K562 (cell line): Measurements from ENCODE around the gene GLRA1. TPM values are rescaled to one million over a fixed set of nuclear protein-coding genes. Genes with fewer than 3 reads are reported as not detected.

Experiments
- ATAC-seq: fragments of 200-7000 bp; cut with Tn5 transposase; 3 replicates; pipeline ENCODE4 v1.9.1; 2020; ENCODE audit warnings: moderate library complexity
- BruUV-seq: library from RNA; stranded (reverse); fragments of 400-500 nt; replicated peaks from 2 replicates; lab custom pipeline; 2021; lab: Mats Ljungman, UMichigan
- CTCF ChIA-PET: fragments of 300-600 bp; formaldehyde crosslinking; extraction: SDS; loops from one replicate; lab custom pipeline; 2021; ENCODE audit warnings: low intra/inter-chr PET ratio; lab: Yijun Ruan, JAX
- POLR2A ChIA-PET: fragments of 300-600, 350-650 bp; sonication (Branson Sonifier 250); formaldehyde crosslinking; extraction: SDS; loops from one replicate; lab custom pipeline; 2021; ENCODE audit warnings: antibody characterized with exemption, inconsistent platforms; lab: Yijun Ruan, JAX
- DNase-seq, 4 experiments: peaks; one replicate each; pipeline versions ENCODE4 v3.0.0 to v3.0.0-alpha.2; 2011 to 2018; ENCODE audit warnings: low spot score in 3 of 4, mixed read lengths in 3 of 4; ENCODE audit errors: extremely low read depth in 1 of 4
- FAIRE-seq: peaks from 2 replicates; lab custom pipeline; 2011; peaks lifted over from hg19 to GRCh38; lab: Jason Lieb, UNC
- H2AFZ ChIP-seq: 2 replicates; pipeline ENCODE4 v1.6.0; 2011; ENCODE audit warnings: low read depth, low read length, control low read depth, inconsistent platforms
- H3K27ac ChIP-seq: fragments of 200-600 bp; 3 replicates; pipeline ENCODE4 v1.8.0; 2011; ENCODE audit warnings: low read depth, mild to moderate bottlenecking, control low read depth, inconsistent platforms, low read length, moderate library complexity, mixed read lengths; ENCODE audit errors: extremely low read depth
- H3K27me3 ChIP-seq, 2 experiments: fragments of 300-600 bp in 1 of 2; 2 replicates in 1 of 2; 3 replicates in 1 of 2; pipeline versions ENCODE4 v1.6.0 to v1.8.0; 2011; ENCODE audit warnings: inconsistent platforms in 2 of 2, low read length in 2 of 2, mild to moderate bottlenecking in 1 of 2, mixed read lengths in 1 of 2, moderate library complexity in 1 of 2; ENCODE audit not compliant: control insufficient read depth in 2 of 2, insufficient read depth in 2 of 2
- H3K36me3 ChIP-seq: fragments of 300-600 bp; 3 replicates; pipeline ENCODE4 v1.8.0; 2011; ENCODE audit warnings: mild to moderate bottlenecking, low read length, inconsistent platforms; ENCODE audit not compliant: control insufficient read depth, insufficient read depth
- H3K4me1 ChIP-seq, 2 experiments: fragments of 200-600 bp in 1 of 2; replicated peaks in 1 of 2; 2 replicates in 1 of 2; 3 replicates in 1 of 2; pipeline versions ENCODE4 v1.5.1 to v1.8.0; 2011; ENCODE audit warnings: inconsistent platforms in 2 of 2, low read length in 2 of 2, mild to moderate bottlenecking in 1 of 2, mixed read lengths in 1 of 2, moderate library complexity in 1 of 2; ENCODE audit not compliant: control insufficient read depth in 2 of 2, insufficient read depth in 2 of 2
- H3K4me2 ChIP-seq: 2 replicates; pipeline ENCODE4 v1.6.1; 2011; ENCODE audit warnings: low read length, control low read depth, inconsistent platforms, mixed read lengths; ENCODE audit not compliant: insufficient read depth
- H3K4me3 ChIP-seq: fragments of 200-600 bp; sonication (generic), shearing (Covaris generic); 2 replicates; pipeline ENCODE4 v1.5.1; 2016; ENCODE audit warnings: control low read depth, inconsistent platforms
- H3K79me2 ChIP-seq: fragments of 200-600 bp; 3 replicates; pipeline ENCODE4 v1.8.0; 2011; ENCODE audit warnings: low read length, inconsistent platforms; ENCODE audit not compliant: control insufficient read depth, insufficient read depth
- H3K9ac ChIP-seq, 2 experiments: 2 replicates each; pipeline versions ENCODE4 v1.6.0 to v1.6.1; 2011; ENCODE audit warnings: low read depth in 2 of 2, low read length in 2 of 2, control low read depth in 1 of 2, inconsistent platforms in 1 of 2, mild to moderate bottlenecking in 1 of 2, mixed read lengths in 1 of 2; ENCODE audit not compliant: insufficient read depth in 1 of 2
- H3K9me1 ChIP-seq: one replicate; pipeline ENCODE4 v1.6.0; 2011; ENCODE audit warnings: inconsistent platforms, mild to moderate bottlenecking, low read length, moderate library complexity; ENCODE audit not compliant: control insufficient read depth, insufficient read depth
- H3K9me3 ChIP-seq: replicated peaks from 2 replicates; pipeline ENCODE4 v1.5.1; 2011; ENCODE audit warnings: low read depth, low read length, inconsistent platforms; ENCODE audit not compliant: control insufficient read depth, insufficient read depth
- H4K20me1 ChIP-seq: replicated peaks from 2 replicates; pipeline ENCODE4 v1.6.1; 2011; ENCODE audit warnings: low read length, inconsistent platforms, mixed read lengths; ENCODE audit not compliant: control insufficient read depth, insufficient read depth
- ERF ChIP-seq: fragments of 450-650 bp; formaldehyde crosslinking; IDR thresholded peaks from 2 replicates; pipeline ENCODE4 v1.4.0; 2020; ENCODE audit warnings: mild to moderate bottlenecking, mixed read lengths
- KAT8 ChIP-seq: fragments of 450-650 bp; IDR thresholded peaks from 2 replicates; pipeline ENCODE4 v1.6.1; 2016; ENCODE audit warnings: low read depth, mild to moderate bottlenecking
- MTA1 ChIP-seq: fragments of 450-650 bp; IDR thresholded peaks from 2 replicates; pipeline ENCODE4 v1.6.1; 2017; ENCODE audit warnings: borderline replicate concordance
- NUFIP1 ChIP-seq: fragments of 450-650 bp; IDR thresholded peaks from 2 replicates; pipeline ENCODE4 v1.6.1; 2018; ENCODE audit not compliant: partially characterized antibody
- PHB ChIP-seq: fragments of 250-450 bp; sonication (Bioruptor Pico); IDR thresholded peaks from 2 replicates; pipeline ENCODE4 v1.5.0; 2021
- POLR2A ChIP-seq: fragments of 450-650 bp; conservative IDR thresholded peaks from 2 replicates; pipeline ENCODE4 v1.6.1; 2016
- POLR2AphosphoS2 ChIP-seq: IDR thresholded peaks from 2 replicates; pipeline ENCODE4 v1.6.1; 2012; ENCODE audit warnings: low read length, improper control_type of control experiment
- POLR2AphosphoS5 ChIP-seq: IDR thresholded peaks from 2 replicates; pipeline ENCODE4 v1.6.1; 2011; ENCODE audit warnings: mild to moderate bottlenecking, low read depth, low read length, moderate library complexity; ENCODE audit not compliant: control insufficient read depth, insufficient read depth
- PRMT5 ChIP-seq: sonication (generic); formaldehyde crosslinking; IDR thresholded peaks from 2 replicates; pipeline ENCODE4 v1.5.0; 2020; ENCODE audit warnings: missing genetic modification reagents
- RBM34 ChIP-seq: fragments of 200-400 bp; formaldehyde crosslinking; IDR thresholded peaks from 2 replicates; pipeline ENCODE4 v1.6.1; 2018; ENCODE audit warnings: low read length, borderline replicate concordance; ENCODE audit not compliant: insufficient read depth
- RBM39 ChIP-seq: fragments of 200-400 bp; formaldehyde crosslinking; optimal IDR thresholded peaks from 2 replicates; pipeline ENCODE3; 2018; ENCODE audit warnings: low read depth, low read length
- TEAD1 ChIP-seq, 2 experiments: fragments of 450-650 bp in 1 of 2; sonication (generic) in 1 of 2; formaldehyde crosslinking; IDR thresholded peaks; 2 replicates each; pipeline versions ENCODE4 v1.4.0 to v1.8.0; 2020 to 2022; ENCODE audit warnings: mild to moderate bottlenecking in 2 of 2, missing genetic modification reagents in 1 of 2
- TEAD2 ChIP-seq: fragments of 450-650 bp; IDR thresholded peaks from 2 replicates; pipeline ENCODE4 v1.6.1; 2016; ENCODE audit warnings: missing genetic modification characterization, control low read depth, missing compliant biosample characterization
- ZKSCAN1 ChIP-seq: fragments of 150-350 bp; IDR thresholded peaks from 2 replicates; pipeline ENCODE4 v1.6.1; 2016; ENCODE audit warnings: low read depth, low read length
- ZKSCAN8 ChIP-seq: fragments of 200-800 bp; sonication (Bioruptor generic); IDR thresholded peaks from 2 replicates; pipeline ENCODE4 v1.6.1; 2016; ENCODE audit warnings: missing genetic modification characterization, missing compliant biosample characterization
- ZNF212 ChIP-seq: fragments of 450-650 bp; formaldehyde crosslinking; IDR thresholded peaks from 2 replicates; pipeline ENCODE4 v1.4.0; 2020; ENCODE audit warnings: mild to moderate bottlenecking
- ZNF644 ChIP-seq: fragments of 200-800 bp; sonication (Bioruptor generic); IDR thresholded peaks from 2 replicates; pipeline ENCODE4 v1.6.1; 2016; ENCODE audit warnings: low read depth, missing genetic modification characterization, missing compliant biosample characterization
- WGBS: fragments of 100-300 bp; shearing (Covaris generic); methylation state at CpG from one replicate; pipeline ENCODE4 v1.1.6; 2016; ENCODE audit warnings: low coverage, mixed read lengths; ENCODE audit not compliant: insufficient coverage; ENCODE audit errors: missing lambda C conversion rate; 5-methylcytosine and 5-hydroxymethylcytosine counted together
- in situ Hi-C: fragments of 300-500 bp; cut with MboI; formaldehyde crosslinking; loops from 4 replicates; pipeline ENCODE4 v1.15.0; 2018; ENCODE audit warnings: inconsistent platforms, mixed read lengths
- intact Hi-C: fragments of 100-400 bp; cut with micrococcal nuclease; formaldehyde crosslinking; loops from 2 replicates; pipeline ENCODE4 v1.14.2; 2022
- polyA plus RNA-seq, 8 experiments: library from polyadenylated mRNA; depleted of rRNA in 4 of 8; stranded (reverse) in 5 of 8; unstranded in 3 of 8; fragments of >200 nt; fragmentation: Nextera tagmentation in 2 of 8; fragmentation: Illumina TruSeq in 1 of 8; extraction: Ambion mirVana in 2 of 8; extraction: Trizol in 1 of 8; gene quantifications; 2 replicates each; pipeline versions ENCODE4 v1.2.1 to v1.2.3, GENCODE V29; 2011 to 2014; ENCODE audit warnings: inconsistent platforms in 1 of 8, missing spikeins in 1 of 8
- total RNA-seq, 7 experiments: library from RNA; depleted of rRNA in 6 of 7; stranded (reverse); fragments of >200 nt in 6 of 7; fragmentation: Illumina TruSeq in 2 of 7; extraction: Trizol in 2 of 7; gene quantifications; 2 replicates each; pipeline versions ENCODE4 v1.2.1 to v1.2.3, GENCODE V29; 2011 to 2021; ENCODE audit warnings: low replicate concordance in 1 of 7
- TF ChIP-seq, protein P1 (sequence below): fragments of 450-650 bp; formaldehyde crosslinking; IDR thresholded peaks from 2 replicates; pipeline ENCODE4 v1.4.0; 2020; ENCODE audit warnings: mild to moderate bottlenecking, moderate library complexity
- TF ChIP-seq, protein P2 (sequence below): fragments of 450-650 bp; IDR thresholded peaks from 2 replicates; pipeline ENCODE4 v1.6.1; 2017; ENCODE audit warnings: mild to moderate bottlenecking, moderate library complexity
- TF ChIP-seq, protein P3 (sequence below): IDR thresholded peaks from 2 replicates; pipeline ENCODE4 v1.6.1; 2011; ENCODE audit warnings: borderline replicate concordance, low read depth, mild to moderate bottlenecking, moderate library complexity, low read length; ENCODE audit not compliant: insufficient read depth, poor library complexity, severe bottlenecking

The GLRA1 gene
- total and polyA plus RNA-seq, 9 of the 15 experiments (the other 6 are each of a cell fraction or from before 2014, with no cell fraction given), result not detected

DNA sequence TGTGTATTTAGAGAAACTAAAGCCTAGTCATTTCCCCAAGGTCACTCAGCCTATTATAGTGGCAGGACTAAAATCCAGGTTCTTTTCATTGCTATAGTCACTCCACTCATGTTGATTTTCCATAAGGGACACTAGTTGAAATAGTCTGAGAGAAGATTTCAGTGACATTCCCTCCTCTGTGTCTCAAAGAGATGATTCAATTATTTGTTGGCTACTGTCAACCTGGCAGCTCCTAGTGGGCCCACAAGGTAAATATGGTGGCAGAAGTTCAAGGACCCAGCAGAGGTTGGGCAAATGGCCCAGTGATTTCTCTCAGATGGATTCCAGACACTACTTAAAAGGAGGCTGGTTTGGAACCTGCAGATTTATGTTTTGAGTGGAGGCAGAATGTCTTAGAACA is 104.8 kb downstream of the GLRA1 start (continued):
- no peak for TF ChIP-seq KAT8
- TF ChIP-seq PHB (CRISPR knock-in tag), result no peak
- no peak for TF ChIP-seq NUFIP1
- TF ChIP-seq PRMT5 (CRISPR knock-in tag), result no peak

DNA sequence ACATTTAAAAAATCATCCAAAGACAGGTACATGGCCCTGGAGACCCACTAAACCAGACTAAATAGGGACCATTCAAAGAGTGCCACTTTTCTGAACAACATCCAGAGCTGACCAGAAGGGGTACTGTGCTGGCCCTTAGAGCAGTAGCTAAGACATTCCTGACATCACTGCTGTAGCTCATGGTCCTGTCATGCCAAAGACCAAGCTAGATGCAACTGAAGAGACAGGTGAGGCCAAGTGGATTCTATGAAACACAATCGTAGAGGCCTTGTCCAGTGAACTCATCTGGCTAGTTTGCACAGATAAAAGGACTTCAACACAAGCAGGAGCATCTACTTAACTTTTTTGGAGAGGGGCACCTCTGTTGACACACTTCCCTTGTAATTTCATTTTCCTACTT is 109.6 kb downstream of the GLRA1 start:
- Histone ChIP-seq H2AFZ (no peak overlapping the region), H3K4me2 (no peak overlapping the region), H3K9me3 (no peaks in the 10 kb centered on the region), H3K4me1 (no peaks in the 10 kb centered on the region), H3K4me3 (no peak overlapping the region), H3K9me1 (no peaks in the 10 kb centered on the region), H3K79me2 (no peaks in the 10 kb centered on the region), H3K9ac (no peak overlapping the region), H3K36me3 (peaks cover 81% of the 10 kb centered on the region), H3K27ac (no peak overlapping the region), H4K20me1 (no peaks in the 10 kb centered on the region), H3K27me3 (no peaks in the 10 kb centered on the region)
- CTCF ChIA-PET, result no interaction called here
- ATAC-seq (peak; percentile 22; the same call in 2 of the 3 replicates), DNase-seq (no peak), FAIRE-seq (no peak)
- TF ChIP-seq ZKSCAN8 (no peak), RBM39 (no peak), TEAD2 (tag) (no peak), POLR2A (0 out of 2 replicates have a peak, but pooled peaks have one; percentile 43), ERF (CRISPR knock-in tag) (no peak), RBM34 (no peak), ZNF212 (no peak), MTA1 (no peak), POLR2AphosphoS2 (0 out of 2 replicates have a peak, but pooled peaks have one; percentile 43), POLR2AphosphoS5 (0 out of 2 replicates have a peak, but pooled peaks have one; percentile 26), ZNF644 (tag) (no peak), TEAD1 (CRISPR knock-in tag; IDR thresholded peaks at IDR 0.05) (no peak), ZKSCAN1 (no peak)
- TF ChIP-seq, protein P1, sequence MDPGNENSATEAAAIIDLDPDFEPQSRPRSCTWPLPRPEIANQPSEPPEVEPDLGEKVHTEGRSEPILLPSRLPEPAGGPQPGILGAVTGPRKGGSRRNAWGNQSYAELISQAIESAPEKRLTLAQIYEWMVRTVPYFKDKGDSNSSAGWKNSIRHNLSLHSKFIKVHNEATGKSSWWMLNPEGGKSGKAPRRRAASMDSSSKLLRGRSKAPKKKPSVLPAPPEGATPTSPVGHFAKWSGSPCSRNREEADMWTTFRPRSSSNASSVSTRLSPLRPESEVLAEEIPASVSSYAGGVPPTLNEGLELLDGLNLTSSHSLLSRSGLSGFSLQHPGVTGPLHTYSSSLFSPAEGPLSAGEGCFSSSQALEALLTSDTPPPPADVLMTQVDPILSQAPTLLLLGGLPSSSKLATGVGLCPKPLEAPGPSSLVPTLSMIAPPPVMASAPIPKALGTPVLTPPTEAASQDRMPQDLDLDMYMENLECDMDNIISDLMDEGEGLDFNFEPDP, result no peak
- TF ChIP-seq, protein P2, sequence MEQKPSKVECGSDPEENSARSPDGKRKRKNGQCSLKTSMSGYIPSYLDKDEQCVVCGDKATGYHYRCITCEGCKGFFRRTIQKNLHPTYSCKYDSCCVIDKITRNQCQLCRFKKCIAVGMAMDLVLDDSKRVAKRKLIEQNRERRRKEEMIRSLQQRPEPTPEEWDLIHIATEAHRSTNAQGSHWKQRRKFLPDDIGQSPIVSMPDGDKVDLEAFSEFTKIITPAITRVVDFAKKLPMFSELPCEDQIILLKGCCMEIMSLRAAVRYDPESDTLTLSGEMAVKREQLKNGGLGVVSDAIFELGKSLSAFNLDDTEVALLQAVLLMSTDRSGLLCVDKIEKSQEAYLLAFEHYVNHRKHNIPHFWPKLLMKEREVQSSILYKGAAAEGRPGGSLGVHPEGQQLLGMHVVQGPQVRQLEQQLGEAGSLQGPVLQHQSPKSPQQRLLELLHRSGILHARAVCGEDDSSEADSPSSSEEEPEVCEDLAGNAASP, result no peak
- TF ChIP-seq, protein P3, sequence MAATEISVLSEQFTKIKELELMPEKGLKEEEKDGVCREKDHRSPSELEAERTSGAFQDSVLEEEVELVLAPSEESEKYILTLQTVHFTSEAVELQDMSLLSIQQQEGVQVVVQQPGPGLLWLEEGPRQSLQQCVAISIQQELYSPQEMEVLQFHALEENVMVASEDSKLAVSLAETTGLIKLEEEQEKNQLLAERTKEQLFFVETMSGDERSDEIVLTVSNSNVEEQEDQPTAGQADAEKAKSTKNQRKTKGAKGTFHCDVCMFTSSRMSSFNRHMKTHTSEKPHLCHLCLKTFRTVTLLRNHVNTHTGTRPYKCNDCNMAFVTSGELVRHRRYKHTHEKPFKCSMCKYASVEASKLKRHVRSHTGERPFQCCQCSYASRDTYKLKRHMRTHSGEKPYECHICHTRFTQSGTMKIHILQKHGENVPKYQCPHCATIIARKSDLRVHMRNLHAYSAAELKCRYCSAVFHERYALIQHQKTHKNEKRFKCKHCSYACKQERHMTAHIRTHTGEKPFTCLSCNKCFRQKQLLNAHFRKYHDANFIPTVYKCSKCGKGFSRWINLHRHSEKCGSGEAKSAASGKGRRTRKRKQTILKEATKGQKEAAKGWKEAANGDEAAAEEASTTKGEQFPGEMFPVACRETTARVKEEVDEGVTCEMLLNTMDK, result no peak
- POLR2A ChIA-PET, result interaction anchor here (0.6 to 1.1 kb wide), 3 partner anchors 10 to 334 kb away, joined by 3 read pairs; no protein-coding TSS in a partner anchor
- WGBS, result 87% methylated on average over 1 of the region's 1 CpG
- BruUV-seq, result TSS peak; percentile 9
- intact Hi-C loops, result no loop called here
- in situ Hi-C loops, result no loop called here
